HG03378 (cell line): Measurements from ENCODE around the gene HSF5.
"Not testable (repeated sequence)": the region's sequence is repeated elsewhere in the genome, so short reads cannot be mapped to it uniquely, and the experiment has no call there.

ENCODE experiments used
- ATAC-seq: cut with Tn5 transposase; IDR thresholded peaks from one replicate; pipeline ENCODE4 v1.9.1; 2021; ENCODE audit warnings: mild to moderate bottlenecking, moderate library complexity; ENCODE audit not compliant: unreplicated experiment

HSF5 gene

DNA sequence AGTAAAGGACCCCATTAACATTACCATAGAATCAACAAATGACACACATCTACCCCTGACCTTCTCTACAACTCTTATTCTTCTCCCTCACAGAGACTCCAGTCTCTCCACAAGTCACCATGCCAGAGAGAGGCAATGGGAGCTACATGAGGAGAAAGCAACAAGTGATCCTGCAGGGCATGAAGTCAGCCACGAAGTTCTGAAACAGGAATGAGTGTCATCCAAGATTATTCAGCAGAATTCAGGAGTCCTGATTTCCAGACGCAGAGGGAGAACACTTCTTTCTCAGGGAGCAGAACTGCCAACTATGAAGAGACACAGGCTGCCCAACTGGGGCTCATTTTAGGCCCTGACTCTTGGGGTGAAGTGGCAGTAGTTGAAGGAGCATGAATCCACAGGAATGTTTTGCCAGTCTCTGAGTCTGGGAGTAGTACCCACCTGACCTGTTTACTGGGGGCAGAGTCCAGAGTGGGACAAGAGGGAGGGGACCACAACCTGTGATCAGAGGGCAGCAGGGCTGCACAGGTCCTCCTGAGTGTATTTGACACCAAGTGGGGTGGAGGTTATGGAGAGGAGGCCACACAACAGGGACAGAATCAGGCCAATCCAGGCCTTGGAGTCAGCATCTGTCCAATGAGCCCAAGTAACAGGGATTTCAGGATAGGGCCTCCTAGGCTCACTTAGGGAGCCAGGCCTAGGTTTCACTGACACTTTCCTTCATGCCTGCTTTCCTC is 28.6 kb upstream of the HSF5 start:
- no peak for ATAC-seq

DNA sequence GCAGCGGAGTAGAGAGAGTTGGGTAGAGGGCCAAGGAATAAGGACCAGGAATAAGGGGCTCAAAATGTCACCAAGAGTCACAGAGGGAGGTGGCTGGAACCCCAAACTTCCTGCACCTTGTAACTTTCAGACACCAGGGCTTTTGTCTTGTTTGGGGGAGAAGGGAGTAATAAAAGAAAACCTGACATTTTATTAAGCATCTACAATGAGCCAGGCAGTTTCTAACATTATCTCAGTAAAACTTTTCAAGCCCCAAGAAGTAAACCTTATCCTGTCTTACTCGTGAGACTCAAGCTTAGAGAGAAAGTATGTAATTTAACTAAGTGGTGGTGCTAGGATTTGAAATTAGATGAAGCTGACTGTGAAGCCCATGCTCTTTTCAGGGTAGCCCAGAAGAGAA is 27.1 kb upstream of the HSF5 start:
- ATAC-seq: no peak

DNA sequence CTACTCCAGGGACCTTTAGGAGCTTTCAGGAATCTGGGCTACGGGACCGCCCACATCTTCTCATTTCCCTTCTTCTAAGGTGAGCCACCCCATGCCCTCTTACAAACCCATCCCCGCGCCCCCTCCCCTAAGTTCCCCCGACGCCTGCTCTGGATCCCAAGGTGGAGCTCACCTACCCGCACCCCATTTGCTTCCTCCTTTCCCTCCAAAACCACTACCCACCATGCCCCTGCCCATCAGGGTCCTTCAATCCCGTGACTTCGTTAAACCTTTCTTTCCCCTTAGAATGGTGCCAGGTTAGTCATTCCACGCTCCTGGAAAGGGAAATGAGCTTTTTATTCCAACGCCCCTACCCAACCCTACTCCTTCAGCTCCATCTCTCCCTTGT is 26.6 kb upstream of the HSF5 start:
- ATAC-seq: no peak

DNA sequence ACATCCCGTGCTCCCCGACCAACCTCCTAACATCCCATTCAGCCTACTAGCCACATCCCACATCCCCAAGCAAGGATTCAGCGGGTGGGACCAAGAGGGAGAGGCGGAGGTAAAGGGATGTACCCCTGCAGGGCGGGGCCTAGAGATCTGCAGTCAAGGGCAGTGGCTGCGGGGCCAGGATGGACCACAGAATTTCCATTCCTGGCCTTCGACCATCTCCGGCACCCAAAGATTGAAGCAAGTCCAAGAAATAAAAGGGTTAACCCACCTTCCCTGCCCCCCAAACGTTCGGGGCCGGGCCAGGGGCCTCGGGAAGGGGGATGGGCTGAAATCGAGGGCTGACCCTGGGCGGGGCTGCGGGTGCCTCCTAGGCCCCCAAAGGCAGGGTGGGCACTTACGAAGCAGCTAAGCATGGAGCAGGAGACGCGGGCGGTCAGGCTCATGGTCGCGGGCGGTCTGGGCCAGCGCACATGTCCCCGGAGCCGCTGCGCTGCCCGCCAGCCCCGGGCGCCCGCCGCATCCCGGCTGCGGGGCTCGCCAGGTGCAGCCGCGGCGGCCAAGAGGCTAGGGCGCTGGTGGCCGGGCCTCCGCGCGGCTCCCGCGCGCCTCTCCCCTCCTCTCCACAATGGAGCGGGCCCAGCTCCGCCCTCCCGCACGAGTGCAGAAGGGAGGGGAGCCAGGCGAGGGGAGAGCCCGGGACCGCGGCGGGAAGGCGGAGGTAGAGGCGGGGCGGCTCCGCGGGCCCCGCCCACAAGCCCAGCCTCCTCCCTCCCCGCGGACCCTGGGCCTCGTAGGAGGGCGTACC is 26.0 kb upstream of the HSF5 start, which contains the start of gene MTMR4:
Gene MTMR4 (minus strand): TSS at position 674 of the 805 bp plus-strand sequence. CDS start 231 bp downstream, at position 443.
- no peak for ATAC-seq

DNA sequence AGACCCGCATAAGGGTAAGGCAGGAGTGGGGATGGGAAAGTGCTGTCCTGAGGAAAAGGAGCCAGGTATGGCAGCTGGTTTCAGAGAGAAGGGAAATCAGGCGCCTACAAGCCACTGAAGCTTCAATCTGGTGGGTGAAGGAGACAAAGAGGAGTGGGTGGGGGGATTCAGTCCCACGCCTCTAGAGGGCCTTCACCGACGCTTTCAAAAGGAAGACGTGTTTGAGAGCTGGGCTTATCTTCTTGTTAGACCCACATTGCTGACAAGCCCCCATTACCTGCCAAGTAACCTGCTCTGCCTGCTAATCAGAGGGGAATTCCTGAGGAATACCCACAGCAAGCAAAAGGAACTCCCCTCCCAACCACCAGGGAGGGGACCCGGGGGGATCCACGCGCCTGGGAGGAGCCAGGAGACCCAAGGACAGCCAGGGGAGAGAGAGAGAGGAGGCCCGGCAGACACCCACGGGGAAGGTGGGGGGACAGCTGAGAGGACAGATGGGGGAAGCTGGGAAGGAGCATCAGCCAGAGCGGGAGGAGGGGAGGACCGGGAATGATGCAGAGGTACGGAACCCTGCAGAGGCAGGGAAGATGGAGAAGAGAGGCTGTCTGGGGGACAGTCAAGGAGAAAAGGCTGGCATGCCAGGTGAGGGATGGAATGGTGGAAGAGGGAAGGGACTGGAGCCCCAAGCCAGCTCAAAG is 25.2 kb upstream of the HSF5 start:
- no peak for ATAC-seq

DNA sequence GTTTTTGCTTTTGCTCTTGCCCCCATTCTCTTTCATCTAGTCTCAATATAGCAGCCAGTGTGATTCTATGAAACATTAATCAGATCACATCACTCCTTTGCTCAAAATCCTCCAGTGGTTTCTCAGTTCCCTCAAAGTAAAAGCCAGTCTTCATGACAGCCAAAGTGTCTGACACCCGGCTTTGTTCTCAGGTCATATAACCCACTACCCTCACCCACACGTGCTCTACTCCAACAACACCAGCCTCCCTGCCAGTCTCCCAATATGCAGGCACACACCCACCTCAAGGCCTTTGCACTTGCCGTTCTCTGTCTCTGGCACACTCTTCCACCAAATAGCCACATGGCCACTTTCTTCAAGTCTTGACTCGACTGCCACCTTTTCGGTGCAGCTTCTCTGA is 21.9 kb upstream of the HSF5 start:
- no peak for ATAC-seq

DNA sequence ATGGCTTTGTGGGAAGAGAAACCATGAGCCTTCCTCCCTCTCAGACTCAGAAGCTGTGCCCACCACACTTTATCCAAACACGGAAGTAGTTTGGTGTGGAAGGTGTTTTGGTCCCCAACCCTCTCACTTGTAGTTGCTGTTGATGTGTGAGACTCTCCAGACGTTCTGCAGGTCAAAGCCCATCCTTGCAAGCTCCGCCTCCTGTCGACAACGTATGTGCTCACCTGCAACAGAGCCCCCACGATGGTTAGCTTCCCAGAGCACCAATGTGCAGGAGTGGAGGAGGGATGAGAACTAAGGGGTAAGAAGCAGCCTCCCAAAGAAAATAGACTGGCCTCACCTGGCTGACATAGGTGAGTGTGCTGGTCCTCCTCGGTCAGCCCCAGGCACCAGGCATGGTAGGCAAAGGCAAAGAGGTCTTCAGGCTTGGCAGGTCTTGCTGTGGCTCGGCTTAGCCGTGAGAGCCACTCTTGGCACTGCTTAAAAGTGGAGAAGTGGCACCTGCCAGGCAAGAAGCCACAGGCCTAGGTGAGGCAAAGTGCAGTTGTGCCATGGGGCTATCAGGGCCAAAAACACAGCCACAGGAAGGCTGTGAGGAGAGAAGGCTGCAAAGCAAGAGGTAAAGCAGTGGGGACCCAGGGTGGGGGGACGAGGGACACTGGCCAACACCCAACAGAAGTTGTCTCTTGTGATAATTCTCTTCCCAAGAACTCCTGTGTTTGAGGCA is 20.3 kb upstream of the HSF5 start:
- ATAC-seq: no peak

DNA sequence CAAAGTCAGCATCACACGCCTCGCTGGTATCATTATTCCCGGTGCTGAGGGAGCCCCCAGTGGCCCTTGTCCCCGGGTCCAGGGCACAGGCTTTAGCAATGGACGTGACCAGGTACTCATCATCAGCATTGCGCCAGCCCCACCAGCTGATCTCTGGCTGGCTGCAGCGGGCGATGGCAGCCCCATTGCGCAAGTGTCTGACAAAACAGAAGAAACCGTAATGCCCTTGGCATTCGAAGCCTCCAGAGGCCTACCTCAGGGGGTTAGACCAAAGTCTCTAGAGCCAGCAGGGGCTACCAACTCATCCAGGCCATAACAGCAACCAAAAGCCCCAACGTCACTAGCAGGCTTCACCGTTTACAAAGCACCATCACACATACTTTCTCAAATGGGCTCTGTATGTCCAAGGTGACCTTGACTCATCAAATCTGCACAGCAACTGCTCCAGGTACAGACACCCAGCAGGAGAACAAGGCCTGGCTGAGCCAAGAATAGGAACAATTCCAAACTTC is 19.0 kb upstream of the HSF5 start:
- ATAC-seq: no peak

DNA sequence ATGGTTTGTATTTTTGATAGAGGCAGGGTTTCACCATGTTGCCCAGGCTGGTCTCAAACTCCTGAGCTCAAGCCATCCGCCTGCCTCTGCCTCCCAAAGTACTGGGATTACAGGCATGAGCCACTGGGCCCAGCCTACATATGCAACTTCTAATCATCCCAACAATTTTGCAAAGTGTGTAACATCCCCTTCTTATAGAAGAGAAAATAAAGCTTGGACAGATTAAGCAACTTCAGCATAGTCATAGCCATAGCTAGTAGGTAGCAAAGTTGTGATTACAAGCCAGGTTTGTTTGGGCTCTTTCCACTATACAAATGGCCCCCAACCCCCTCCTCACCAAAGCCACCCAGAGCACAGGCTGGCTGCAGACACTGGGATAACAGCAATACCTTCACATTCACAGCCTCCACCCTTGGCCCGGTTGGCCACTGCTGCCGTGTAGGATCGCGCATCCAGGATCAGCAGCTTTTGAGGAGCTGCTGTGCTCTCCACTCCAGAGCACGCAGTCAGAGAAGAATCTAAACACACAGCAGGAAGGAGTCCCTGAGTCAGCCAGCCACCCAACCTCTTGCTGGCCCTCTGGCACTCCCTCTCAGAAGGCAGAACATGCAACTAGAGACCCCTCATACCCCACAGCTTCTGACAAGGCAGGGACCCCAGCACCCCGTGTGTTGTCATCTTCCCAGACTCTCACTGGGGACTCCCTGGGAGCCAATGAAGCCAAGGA is 18.3 kb upstream of the HSF5 start:
- ATAC-seq: no peak

DNA sequence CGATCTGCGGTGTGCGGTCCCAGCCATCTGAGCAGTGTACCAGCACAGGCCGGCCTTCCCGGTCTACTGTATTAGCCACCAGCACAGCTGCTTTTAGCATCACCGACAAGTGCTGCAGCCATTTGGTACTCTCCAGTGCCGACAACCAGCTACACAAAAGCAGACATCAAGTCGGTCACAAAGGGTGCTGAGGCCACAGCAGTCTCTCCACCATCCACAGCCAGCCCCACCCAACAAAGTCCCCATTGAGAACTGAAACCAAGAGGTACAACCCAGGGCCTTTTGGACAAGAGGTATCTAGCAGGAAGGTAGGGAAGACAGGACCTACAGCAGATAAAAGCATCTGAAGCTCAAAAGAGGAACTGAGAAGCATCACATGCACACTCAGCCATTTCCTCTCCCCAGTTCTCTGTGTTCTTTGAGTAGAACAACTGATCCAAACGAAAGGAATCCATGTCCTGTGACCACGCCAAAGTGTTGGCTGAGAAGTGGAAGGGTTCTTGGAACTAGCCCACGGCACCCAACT is 16.7 kb upstream of the HSF5 start:
- ATAC-seq: peak; percentile 84

DNA sequence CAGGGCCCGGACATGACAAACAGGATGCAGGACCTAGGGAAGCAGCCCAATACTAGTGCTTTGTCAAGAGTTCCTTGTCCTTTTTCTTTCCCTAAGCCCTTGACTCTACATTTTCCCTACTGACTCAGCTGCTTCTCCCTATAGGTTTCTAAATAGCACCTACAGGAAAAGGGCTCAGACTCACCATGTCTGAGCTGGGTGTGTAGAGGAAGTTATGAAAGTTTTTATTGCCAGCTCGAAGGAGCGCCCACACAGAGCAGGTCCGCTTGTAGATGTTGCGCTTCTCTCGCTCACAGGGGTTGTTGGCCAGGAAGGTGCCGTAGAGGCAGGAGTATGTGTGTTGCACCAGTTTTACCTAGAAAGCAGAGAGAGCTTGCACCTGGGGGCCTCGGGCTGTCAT is 15.7 kb upstream of the HSF5 start:
- ATAC-seq: no peak

DNA sequence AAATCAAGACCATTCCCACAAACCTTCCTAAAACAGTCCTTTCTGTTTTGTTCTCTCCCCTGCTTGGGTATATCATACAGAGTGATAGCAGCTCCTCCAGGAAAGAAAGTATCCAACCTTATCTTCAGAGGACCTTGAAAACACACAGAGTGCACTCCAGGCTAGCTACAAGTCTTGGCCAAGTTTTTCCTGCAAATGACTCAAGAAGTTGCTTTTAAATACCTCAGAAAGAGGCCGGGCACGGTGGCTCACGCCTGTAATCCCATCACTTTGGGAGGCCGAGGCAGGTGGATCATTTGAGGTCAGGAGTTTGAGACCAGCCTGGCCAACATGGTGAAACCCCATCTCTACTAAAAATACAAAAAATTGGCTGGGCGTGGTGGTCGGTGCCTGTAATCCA is 14.9 kb upstream of the HSF5 start:
- not testable (repeated sequence) for ATAC-seq

DNA sequence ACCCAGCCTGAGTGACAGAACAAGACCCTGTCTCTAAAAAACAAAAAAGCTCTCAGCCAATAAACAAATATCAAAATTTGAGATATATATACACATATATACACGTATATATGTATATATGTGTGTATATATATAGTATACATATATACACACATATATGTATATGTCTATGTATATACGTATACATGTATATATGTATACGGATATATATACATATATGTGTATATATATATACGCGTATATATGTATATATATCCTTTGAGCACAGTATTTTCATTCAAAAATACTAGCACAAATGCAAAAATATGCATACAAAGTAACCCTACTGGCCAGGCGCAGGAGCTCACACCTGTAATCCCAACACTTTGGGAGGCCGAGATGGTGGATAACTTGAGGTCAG is 13.2 kb upstream of the HSF5 start:
- no peak for ATAC-seq

DNA sequence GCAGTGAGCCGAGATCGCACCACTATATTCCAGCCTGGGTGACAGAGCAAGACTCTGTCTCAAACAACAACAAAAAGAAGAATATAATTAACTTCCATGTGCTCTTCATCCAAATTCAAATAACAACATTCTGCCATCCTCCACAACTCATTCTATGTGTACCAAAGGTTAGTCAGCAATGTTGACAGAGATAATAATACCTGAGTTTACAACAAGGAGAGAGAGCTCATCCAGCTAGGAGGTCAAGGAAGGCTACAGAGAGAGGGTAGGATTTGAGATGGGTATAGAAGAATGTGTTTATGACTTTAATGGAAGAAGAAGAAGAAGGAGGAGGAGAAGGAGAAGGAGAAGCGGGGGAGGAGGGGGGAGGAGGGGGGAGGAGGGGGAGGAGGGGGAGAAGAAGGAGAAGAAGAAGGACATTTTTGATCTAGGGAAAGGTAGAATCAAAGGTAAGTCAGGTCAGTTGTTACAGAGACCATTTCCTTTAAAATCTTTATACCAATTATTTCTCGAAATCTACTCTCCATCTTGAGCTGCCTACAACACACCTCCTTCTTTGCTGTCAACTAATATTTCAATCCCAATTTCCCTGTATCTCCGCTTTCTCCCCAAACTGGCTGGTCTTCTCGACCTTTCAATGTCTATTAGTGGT is 10.1 kb upstream of the HSF5 start:
- no peak for ATAC-seq

DNA sequence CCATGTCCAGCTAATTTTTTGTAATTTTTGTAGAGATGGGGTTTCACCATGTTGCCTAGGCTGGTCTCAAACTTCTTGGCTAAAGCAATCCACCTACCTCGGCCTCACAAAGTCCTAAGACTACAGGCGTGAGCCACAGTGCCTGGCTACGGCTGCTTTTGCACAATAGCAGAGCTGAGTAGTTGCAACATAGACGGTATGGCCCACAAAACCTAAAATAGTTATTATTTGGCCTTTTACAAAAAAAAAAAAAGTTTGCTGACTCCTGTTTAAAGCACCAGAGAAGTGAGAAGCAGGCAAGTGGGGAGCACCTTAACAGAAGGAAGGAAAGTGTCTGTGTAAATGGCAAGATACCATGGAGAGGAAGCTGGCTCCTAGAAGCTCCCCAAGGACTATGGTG is 5.3 kb upstream of the HSF5 start:
- no peak for ATAC-seq

DNA sequence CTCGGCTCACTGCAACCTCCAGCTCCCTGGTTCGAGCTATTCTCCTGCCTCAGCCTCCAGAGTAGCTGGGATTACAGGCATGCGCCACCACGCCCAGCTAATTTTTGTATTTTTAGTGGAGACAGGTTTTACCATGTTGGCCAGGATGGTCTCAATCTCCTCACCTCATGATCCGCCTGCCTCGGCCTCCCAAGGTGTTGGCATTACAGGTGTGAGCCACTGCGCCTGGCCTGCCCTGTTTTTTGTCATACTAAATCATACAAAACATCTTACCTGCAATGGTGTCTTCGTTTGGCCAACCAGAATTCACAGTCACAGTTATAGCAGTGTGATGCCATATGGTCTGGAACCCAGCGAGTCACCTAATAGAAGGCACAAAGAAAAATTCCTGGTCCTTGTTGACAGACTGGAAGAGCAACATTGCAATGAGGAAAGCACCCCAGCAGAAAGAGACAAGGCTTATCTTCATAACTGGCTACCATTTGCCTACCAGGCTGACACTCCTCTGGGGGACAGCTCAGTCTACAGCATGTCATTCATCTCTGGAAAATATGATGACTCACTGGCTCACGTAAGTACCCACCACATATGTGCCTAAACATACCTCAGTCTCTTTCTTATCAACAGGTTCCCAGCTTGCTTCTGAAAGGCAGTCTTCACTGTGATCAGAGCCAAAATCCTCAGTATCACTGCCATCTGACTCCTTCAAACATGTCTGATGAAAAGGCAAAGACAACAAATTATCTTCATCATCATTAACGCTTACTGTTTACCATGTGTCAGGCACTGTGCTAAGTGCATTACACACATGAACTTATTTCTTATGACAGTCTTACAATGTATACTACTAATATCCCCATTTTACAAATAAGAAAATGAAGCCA is 4.3 kb upstream of the HSF5 start:
- ATAC-seq: no peak

DNA sequence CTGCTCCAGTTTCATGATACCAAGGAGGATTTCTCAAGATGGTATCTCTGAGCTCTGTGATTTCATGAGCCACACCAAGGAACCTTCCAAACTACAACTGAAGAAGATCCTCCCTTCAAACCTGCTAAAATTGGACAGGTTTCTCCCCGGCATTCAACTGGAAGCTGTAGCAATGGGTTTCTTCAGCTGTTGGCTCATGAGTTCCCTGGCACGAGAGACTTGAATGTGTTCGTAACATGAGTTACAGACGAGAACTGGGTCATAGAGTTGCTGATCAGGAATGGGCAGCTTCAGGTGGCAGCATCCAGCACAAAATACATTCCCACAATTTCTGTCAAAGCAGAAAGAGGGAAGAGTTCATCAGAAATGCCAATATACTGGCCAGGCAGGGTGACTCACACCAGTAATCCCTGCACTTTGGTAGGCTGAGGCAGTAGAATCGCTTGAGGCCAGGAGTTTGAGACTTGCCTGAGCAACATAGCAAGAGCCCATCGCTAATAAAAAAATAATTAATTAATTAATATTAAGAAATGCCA is 3.4 kb upstream of the HSF5 start:
- no peak for ATAC-seq

DNA sequence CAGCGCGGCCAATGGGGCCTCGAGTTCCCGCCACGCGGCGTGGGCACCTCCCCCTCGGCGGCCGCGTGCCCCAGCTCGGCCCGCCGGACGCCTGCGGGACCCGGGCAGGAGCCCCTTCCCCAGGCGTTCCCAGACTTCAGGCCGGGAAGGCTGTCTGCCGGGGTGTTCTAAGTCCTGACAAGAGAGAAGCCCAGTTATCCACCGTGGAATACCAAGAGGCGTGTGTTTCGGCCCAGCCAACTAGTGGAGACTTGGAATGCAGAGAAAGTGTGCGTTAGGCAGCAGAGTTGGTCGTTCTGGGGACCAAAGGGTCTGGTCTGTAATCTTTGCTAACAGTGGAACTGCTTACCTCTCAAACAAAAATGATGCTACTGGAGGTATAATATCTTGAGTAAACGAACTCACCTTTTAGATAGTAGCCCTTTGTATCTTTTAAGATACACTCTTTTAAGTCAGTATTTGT is 251 bp upstream of the HSF5 start:
- ATAC-seq: no peak
